OCI-LY7 (cell line): ENCODE measurements around the gene ALKAL2. TPM values are rescaled to one million over a fixed set of nuclear protein-coding genes. Genes with fewer than 3 reads are reported as not detected.

ENCODE experiments used
- BruUV-seq: library from RNA; stranded (reverse); fragments of 400-500 nt; replicated peaks from 2 replicates; lab custom pipeline; 2021; lab: Mats Ljungman, UMichigan
- CTCF ChIA-PET: fragments of 300-600 bp; sonication (Branson Sonifier 250); formaldehyde crosslinking; loops from one replicate; lab custom pipeline; 2022; ENCODE audit warnings: antibody characterized with exemption; ENCODE audit not compliant: unreplicated experiment; lab: Charles Lee
- POLR2A ChIA-PET: fragments of 300-600 bp; sonication (Branson Sonifier 250); formaldehyde crosslinking; loops from one replicate; lab custom pipeline; 2022; ENCODE audit warnings: antibody characterized with exemption; lab: Charles Lee
- DNase-seq: peaks from one replicate; pipeline ENCODE4 v3.0.0-alpha.2; 2015; ENCODE audit warnings: low spot score
- H2AFZ ChIP-seq: fragments of 200-600 bp; sonication (generic), shearing (Covaris generic); 2 replicates; pipeline ENCODE4 v1.6.1; 2014; ENCODE audit warnings: mild to moderate bottlenecking, antibody characterized with exemption, low read length, moderate library complexity
- H3K27ac ChIP-seq: fragments of 200-600 bp; sonication (generic); 2 replicates; pipeline ENCODE4 v1.5.1; 2014; ENCODE audit warnings: mixed run types, low read depth, mild to moderate bottlenecking, moderate library complexity, low read length, inconsistent platforms; ENCODE audit not compliant: poor library complexity, severe bottlenecking
- H3K36me3 ChIP-seq: fragments of 200-600 bp; sonication (generic); 2 replicates; pipeline ENCODE4 v1.6.1; 2014; ENCODE audit warnings: mild to moderate bottlenecking, antibody characterized with exemption, low read length, moderate library complexity, mixed read lengths; ENCODE audit not compliant: insufficient read depth
- H3K4me1 ChIP-seq: fragments of 200-600 bp; sonication (generic); 2 replicates; pipeline ENCODE4 v1.5.1; 2014; ENCODE audit warnings: mild to moderate bottlenecking, low read length; ENCODE audit not compliant: insufficient read depth, poor library complexity, severe bottlenecking
- H3K4me2 ChIP-seq: fragments of 200-600 bp; sonication (generic); 2 replicates; pipeline ENCODE4 v1.6.1; 2014; ENCODE audit warnings: mild to moderate bottlenecking, low read length
- H3K4me3 ChIP-seq: fragments of 200-600 bp; sonication (generic); 2 replicates; pipeline ENCODE4 v1.5.1; 2014; ENCODE audit warnings: mild to moderate bottlenecking, low read depth, low read length; ENCODE audit not compliant: poor library complexity, severe bottlenecking
- H3K79me2 ChIP-seq: fragments of 200-600 bp; sonication (generic); 2 replicates; pipeline ENCODE4 v1.6.1; 2016; ENCODE audit warnings: low read depth, mild to moderate bottlenecking, low read length, moderate library complexity, mixed read lengths; ENCODE audit not compliant: insufficient read depth
- H3K9me2 ChIP-seq: fragments of 200-600 bp; sonication (generic); 2 replicates; pipeline ENCODE4 v1.6.1; 2016; ENCODE audit warnings: mild to moderate bottlenecking, low read length, mixed read lengths; ENCODE audit not compliant: insufficient read depth
- H3K9me3 ChIP-seq: fragments of 200-600 bp; sonication (generic); 2 replicates; pipeline ENCODE4 v1.6.1; 2014; ENCODE audit warnings: mild to moderate bottlenecking, mixed run types, low read length, mixed read lengths
- H4K20me1 ChIP-seq: fragments of 200-600 bp; sonication (generic); 2 replicates; pipeline ENCODE4 v1.6.1; 2014; ENCODE audit warnings: mild to moderate bottlenecking, antibody characterized with exemption, low read length, moderate library complexity, mixed read lengths; ENCODE audit not compliant: insufficient read depth
- CTCF ChIP-seq: fragments of 200-600 bp; sonication (generic); conservative IDR thresholded peaks from 2 replicates; pipeline ENCODE4 v1.5.1; 2014; ENCODE audit warnings: mild to moderate bottlenecking, antibody characterized with exemption, low read length, moderate library complexity, mixed read lengths
- EZH2phosphoT487 ChIP-seq: fragments of 200-600 bp; sonication (generic); IDR thresholded peaks from 2 replicates; pipeline ENCODE4 v1.6.1; 2018; ENCODE audit warnings: low read depth, borderline replicate concordance, mild to moderate bottlenecking, mixed run types, antibody characterized with exemption, low read length, moderate library complexity, mixed read lengths
- intact Hi-C: fragments of 100-400 bp; cut with micrococcal nuclease; formaldehyde crosslinking; loops from one replicate; pipeline ENCODE4 v1.10.0; 2022; ENCODE audit not compliant: unreplicated experiment
- total RNA-seq, 2 experiments: library from RNA; depleted of rRNA in 1 of 2; stranded (reverse); fragments of >200 nt in 1 of 2; shearing (Covaris generic) in 1 of 2; gene quantifications; 2 replicates each; pipeline ENCODE4 v1.2.3, GENCODE V29; 2014 to 2022

The ALKAL2 gene
- total RNA-seq, 2 experiments from 2014 or later: not detected

- BruUV-seq: no TSS peak
- Histone ChIP-seq H3K36me3 (no peaks in the 10 kb centered on the region), H3K4me3 (no peak overlapping the region), H2AFZ (no peak overlapping the region), H3K9me2 (no peaks in the 10 kb centered on the region), H3K4me1 (no peaks in the 10 kb centered on the region), H3K27ac (no peak overlapping the region), H3K9me3 (peaks cover 10% of the 10 kb centered on the region), H3K79me2 (no peaks in the 10 kb centered on the region), H4K20me1 (no peaks in the 10 kb centered on the region), H3K4me2 (no peak overlapping the region)
- intact Hi-C loops: no loop called here
- no peak for DNase-seq
- ChIA-PET POLR2A (no interaction called here), CTCF (no interaction called here)
- TF ChIP-seq EZH2phosphoT487 (no peak), CTCF (no peak)
These were observed 34.7 kb downstream of the ALKAL2 start for GRCh38 chr2:253202-253638.

GRCh38 chr2:252001-252602 is 35.8 kb downstream of the ALKAL2 start:
- intact Hi-C loops: no loop called here

More at GRCh38 chr2:252001-252602, 35.8 kb downstream of the ALKAL2 start:
- no TSS peak for BruUV-seq
- no peaks in the 10 kb centered on the region for H3K9me2 ChIP-seq
- H2AFZ ChIP-seq: no peak overlapping the region
- TF ChIP-seq CTCF: no peak
- TF ChIP-seq EZH2phosphoT487: no peak
- ChIA-PET CTCF (no interaction called here), POLR2A (no interaction called here)
- no peaks in the 10 kb centered on the region for H3K36me3 ChIP-seq
- no peak for DNase-seq
- no peak overlapping the region for H3K4me2 ChIP-seq
- H3K79me2 ChIP-seq: no peaks in the 10 kb centered on the region
- no peak overlapping the region for H3K27ac ChIP-seq
- H3K4me1 ChIP-seq: no peaks in the 10 kb centered on the region
- H3K4me3 ChIP-seq: no peak overlapping the region
- H3K9me3 ChIP-seq: no peaks in the 10 kb centered on the region
- H4K20me1 ChIP-seq: no peaks in the 10 kb centered on the region
